GM20431 (cell line): ENCODE data around the gene HHATL.

Experiments
- in situ Hi-C: fragments of 300-500 bp; cut with MseI, MboI; formaldehyde crosslinking; loops from one replicate; pipeline ENCODE4 v1.15.0; 2020; ENCODE audit warnings: low sequenced_read_pairs; ENCODE audit not compliant: unreplicated experiment

Gene HHATL

DNA sequence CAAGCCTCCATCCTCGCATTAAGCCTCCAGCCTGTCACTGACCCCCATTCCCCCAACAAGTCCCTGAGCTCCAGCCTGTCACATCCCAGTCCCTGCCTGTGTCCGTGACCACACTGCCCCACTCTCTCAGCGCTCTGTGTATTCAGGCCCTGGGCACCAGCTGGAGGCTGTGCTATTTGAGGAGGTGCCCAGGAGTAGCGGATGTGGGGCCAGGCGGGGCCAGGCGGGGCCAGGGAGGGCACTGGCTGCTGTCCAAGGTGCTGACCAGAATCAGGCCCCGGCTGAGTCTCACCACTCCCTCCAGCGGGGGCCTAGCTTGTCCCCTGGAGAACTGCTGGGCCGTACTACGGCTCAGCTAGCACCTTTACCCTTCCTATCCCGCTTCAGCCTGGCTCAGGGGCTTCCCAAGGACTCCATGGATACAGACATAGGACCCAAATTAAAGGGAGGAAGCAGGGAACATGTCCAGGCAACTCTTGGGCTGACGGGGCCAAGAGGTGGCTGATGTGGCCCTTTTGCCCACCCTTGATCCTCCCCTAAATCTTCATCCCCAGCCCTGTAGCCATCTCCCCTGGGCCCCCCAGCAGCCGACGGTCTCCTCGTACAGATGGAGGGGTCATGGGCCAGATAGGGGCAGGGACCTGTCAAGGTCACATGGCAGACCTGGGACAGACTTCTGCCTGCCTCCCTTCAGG lies 1.1 kb downstream of the HHATL start:
- in situ Hi-C loops: no loop called here

- in situ Hi-C loops: no loop called here
These were observed 2.0 kb downstream of the HHATL start for GRCh38 chr3:42700366-42701288.

DNA sequence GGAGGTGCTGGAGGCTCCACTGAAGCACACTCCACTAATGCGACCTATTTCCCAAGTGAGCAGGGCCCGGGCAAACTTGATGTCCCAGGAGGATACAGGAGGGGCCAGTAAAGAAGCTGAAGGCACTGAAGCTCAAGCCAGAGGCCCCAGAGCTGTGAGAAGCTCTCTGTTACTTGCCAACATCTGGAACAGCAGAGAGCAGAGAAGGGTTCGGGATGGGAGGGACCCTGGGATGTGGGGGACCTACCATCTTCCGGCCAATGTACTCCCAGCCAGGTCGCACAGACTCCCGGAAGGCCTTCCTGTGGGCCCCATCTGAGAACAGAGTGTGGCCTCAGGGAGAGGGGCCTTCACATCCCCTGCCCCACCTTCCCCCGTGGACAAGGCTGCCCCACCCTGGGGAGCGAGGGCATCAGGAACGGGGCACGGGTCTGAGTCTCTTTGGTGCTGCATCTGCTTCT lies 3.1 kb downstream of the HHATL start:
- in situ Hi-C loops: no loop called here

DNA sequence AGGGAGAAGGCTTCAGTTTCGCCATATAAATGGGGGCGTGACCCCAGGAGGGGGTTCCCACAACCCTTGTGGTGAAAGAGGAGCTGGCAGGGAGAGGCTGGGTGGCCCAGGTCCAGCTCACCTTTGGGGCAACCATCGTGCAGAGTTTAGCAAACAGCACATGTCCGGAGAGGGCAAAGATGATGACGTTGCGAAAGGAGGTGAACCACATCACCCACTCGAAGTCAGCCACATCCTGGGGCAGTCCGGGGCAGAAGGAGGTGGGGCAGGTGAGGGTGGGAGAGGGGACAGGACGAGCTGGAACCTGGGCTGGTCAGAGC lies 3.7 kb downstream of the HHATL start:
- in situ Hi-C loops: no loop called here

DNA sequence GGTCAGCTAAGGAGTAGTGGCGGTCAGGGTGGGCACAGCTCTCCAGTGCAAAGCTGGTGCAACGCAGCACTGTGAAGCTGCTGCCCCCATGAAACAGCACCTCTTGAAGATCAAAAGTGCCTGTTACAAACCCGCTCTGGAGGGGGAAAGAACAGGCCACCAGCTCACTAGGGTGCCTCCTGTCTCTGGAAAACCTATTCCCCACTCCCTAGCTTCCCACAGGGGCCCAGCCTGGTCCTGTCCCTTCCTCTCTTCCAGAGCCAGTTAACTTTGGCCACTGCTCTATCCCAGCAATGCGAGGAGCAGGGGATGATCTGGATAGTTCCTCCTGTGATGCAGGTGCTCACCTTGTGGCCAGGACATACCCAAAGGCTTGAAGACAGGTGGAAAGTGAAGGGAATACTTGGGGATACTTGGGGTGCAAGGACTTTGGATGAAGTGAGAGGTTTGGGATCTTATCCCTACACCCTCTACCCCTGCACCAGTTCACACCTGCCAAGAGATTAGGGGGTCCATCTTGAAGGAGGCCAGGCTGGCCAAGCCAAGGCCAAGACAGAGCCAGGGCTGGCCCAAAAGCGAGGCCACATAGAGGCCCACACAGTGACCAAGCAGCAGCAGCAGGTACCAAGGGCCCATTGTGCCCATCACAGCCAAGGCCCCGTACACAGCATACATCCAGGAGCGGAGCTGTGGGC lies 4.2 kb downstream of the HHATL start:
- in situ Hi-C loops: no loop called here

DNA sequence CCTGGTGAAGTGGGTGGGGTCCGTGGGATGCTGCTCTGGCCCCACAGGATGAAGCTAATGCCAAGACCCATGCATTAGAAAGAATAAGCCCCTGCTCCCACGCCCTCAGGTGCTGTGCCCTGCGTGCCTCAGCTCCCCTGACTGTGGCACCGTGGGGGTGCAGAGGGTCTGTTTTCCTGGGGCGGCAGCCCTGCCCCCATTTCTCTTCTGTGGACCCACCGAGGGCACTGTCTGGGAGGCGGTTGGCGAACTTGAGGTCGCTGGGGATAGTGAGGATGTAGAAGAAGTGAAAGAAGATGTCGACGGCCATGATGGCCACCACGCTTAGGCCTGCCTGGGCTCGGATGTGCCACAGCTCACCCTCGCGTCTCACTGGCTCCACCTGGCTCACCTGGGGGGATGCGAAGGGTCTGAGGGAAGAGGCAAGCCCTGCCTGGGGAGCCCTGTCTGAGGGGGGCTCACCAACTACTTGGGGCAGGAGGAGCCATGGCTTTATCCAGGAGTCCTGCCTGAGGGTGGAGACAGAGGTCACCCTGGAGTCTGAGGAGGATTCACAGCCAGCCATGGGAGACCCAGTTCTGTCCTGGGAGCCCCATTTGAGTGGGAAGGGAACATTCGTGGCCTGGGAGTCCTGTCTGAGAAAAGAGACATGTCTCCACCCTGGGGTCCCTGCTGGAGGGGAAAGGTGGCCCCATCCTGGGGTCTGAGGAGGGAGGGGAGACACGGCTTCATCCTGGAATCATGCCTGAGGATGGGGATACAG lies 5.1 kb downstream of the HHATL start:
- in situ Hi-C loops: no loop called here

GRCh38 chr3:42696356-42697288 lies 6.0 kb downstream of the HHATL start:
- in situ Hi-C loops: no loop called here

DNA sequence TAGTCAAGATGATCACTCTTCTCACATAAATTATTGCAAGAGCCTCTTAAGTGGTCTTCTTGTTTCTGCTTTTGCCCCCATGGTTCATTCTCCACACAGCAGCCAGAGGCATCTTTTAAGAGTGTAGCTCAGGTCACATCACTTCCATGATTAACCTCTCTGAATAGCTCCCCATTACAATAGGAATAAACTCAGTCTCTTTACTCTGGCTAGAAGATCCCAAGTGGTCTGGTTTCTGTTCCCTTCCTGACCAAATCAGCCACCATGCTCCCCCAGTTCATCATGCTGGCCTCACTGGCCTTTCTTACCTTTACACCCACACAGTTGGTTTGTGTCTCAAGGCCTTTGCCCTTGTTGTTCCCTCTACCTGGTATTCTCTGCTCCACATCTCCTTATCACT lies 8.2 kb downstream of the HHATL start:
- in situ Hi-C loops: no loop called here

DNA sequence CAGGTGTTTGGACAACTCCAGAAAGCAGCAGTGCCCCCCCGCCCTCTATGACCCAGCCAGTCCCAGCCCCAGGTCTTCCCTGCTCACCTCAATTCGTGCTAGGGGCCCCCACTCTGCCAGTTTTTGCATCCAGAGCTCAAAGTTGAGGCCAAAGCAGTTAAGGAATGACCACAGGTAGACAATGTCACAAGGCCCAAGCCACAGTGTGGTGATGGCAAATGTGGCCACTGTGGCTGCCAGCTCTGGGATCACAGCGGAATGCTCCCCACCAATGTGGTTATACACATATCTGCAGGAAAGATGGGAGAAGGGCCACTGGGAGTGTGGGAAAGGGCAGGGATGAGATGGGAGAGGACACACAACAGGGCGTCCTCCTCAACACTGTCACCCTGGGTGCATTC lies 9.1 kb downstream of the HHATL start:
- in situ Hi-C loops: no loop called here

DNA sequence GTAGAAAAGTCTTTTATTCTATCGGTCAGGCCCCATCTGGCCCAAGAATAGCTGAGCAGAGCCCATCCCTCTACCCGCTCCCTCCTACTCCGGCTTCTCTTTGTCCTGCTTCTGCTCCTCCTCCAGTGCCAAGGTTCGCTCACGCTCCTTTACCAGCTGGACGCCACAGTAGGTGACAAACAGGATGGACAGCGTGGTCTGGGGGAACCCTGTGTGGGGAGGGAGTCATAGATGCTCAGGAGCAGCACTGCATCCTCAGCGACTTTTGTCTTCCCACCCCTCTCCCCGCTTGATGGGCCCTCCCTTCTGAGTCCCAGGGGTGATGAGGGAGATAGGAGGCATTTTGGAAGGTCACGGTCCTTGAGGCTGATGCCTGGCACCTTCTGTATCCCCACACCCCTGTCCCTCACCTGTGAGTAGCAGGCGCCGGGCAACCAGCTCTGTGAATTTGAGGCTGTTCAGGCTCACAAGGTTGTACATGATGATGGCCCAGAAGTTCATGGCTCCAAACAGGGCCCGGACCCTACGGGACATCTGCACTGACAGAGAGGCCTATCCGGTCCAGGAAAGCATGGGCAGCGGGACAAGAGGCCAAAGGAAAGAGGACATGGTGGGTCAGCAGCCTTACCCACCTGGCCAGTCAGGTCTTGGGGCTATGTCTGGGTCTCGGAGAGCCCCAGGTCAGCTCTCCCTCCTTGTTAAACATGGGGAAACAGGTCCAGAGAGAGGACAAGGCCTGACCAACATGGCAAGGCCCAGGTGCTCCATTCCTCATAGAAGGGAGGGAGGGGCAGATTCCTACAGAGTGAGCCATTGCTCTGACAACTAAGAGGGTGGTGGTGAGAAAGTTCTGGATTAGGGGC lies 9.7 kb downstream of the HHATL start:
- in situ Hi-C loops: no loop called here

- in situ Hi-C loops: no loop called here
These were observed 10.6 kb downstream of the HHATL start for GRCh38 chr3:42691816-42692666.

- in situ Hi-C loops: no loop called here
These were observed 11.6 kb downstream of the HHATL start for GRCh38 chr3:42690766-42691680.

GRCh38 chr3:42690191-42690590 lies 12.4 kb downstream of the HHATL start:
- in situ Hi-C loops: no loop called here

DNA sequence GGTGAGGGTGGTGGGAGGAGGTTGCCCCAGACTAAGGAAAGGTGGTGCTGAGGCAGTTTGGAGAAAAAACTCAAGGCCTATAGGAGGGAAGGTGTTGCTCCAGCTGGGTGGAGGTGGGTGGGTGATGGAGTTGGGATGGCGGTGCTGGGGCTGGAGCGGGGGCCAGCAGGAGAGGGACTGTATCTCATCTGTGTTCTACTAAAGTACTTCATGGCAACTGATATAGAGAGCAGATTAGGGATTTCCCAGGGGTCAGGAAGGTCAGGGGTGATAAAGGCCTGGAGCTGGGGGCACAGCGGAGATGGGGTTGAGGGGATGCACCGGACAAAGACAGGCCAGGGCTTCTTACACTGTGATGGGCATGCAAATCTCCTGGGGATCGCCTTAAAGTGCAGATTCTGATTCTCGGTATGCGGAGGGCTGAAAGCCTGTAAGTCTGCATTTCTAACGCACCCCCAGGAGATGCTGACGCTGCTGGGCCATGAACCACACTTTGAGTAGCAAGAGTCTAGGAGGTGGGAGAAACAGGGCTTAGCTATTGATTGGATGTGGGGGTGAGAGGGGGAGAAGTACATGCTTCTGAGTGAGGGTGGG lies 13.1 kb downstream of the HHATL start:
- in situ Hi-C loops: no loop called here

- in situ Hi-C loops: no loop called here
These were observed 13.8 kb downstream of the HHATL start for GRCh38 chr3:42688487-42689420.
